D721Med (cell line): ENCODE results near the gene EDN2.

Source experiments
- DNase-seq: peaks from one replicate; pipeline ENCODE4 v3.0.0; 2011; ENCODE audit warnings: low spot score; ENCODE audit not compliant: insufficient read length
- FAIRE-seq: peaks from 2 replicates; lab custom pipeline; 2011; peaks lifted over from hg19 to GRCh38; lab: Jason Lieb, UNC
- CTCF ChIP-seq: IDR thresholded peaks from 2 replicates; pipeline ENCODE4 v1.5.1; 2012; ENCODE audit warnings: mild to moderate bottlenecking, control low read depth; ENCODE audit not compliant: insufficient read depth; ENCODE audit errors: missing control alignments

The EDN2 gene

GRCh38 chr1:41495210-41495948, 10.9 kb upstream of the EDN2 start:
- DNase-seq (no peak), FAIRE-seq (no peak)
- peak; percentile 2 for TF ChIP-seq CTCF

- no peak for TF ChIP-seq CTCF
- DNase-seq (no peak), FAIRE-seq (no peak)
Observed at GRCh38 chr1:41494351-41495209, 10.1 kb upstream of the EDN2 start.

- FAIRE-seq (no peak), DNase-seq (no peak)
- no peak for TF ChIP-seq CTCF
Observed at GRCh38 chr1:41493626-41494350, 9.3 kb upstream of the EDN2 start.

- FAIRE-seq (no peak), DNase-seq (no peak)
- no peak for TF ChIP-seq CTCF
Observed at GRCh38 chr1:41493117-41493536, 8.6 kb upstream of the EDN2 start.

- no peak for FAIRE-seq
Observed at GRCh38 chr1:41492341-41492848, 7.9 kb upstream of the EDN2 start.

GRCh38 chr1:41490911-41491310, 6.4 kb upstream of the EDN2 start:
- FAIRE-seq (no peak), DNase-seq (no peak)
- no peak for TF ChIP-seq CTCF

More at GRCh38 chr1:41492341-41492848, 7.9 kb upstream of the EDN2 start:
- DNase-seq, result no peak
- peak; percentile 43 for TF ChIP-seq CTCF
